Measurements from ENCODE around the gene CD109.

The CD109 gene

DNA sequence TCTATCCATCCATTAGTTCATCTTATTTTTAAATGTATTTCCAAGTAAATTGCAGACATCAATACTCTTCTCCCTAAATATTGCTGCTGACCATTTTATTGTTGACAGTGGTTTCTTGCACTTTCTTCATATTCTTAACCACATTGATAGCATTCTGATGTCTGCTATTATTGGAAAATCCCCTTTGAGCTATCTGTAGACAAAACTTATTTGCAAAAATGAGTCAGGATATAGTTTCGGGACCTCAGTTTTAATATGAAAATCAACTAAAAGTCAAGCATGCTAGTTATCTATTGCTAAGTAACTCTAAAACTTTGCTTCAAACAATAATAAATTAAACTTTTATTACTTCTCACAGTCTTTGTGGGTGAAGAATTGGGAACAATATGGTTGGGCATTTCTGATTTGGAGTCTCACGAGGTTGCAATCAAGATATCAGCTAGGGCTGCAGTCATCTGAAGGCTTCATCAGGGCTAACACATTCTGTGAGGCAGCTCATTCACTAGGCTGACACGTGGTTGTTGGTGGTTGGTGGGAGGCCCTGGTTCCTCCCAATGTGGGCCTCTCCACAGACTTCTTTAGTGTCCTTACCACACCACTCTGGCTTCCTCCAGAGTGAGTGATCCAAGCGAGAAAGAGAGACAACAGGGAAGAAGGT, 32.7 kb downstream of the CD109 start:
- DNase-seq = no peak

DNA sequence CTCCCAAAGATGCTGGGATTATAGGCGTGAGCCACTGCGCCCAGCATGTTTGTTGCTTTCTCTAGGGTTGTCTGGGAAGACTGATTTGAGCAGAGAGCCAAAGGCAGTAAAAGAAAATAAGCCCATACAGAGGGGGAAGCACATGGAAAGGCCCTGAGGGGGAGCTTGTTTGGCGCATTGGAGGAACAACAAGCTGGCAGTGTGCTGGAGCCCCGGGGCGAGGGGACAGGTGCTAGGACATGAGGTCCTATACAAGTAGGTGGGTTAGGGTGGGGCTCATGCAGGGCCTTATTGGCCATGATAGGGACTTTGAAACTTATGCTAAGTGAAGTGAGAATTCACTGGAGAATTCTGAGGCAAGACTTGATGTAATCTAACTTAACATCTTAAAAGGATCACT, 35.3 kb downstream of the CD109 start:
- DNase-seq = no peak

- DNase-seq = peak; percentile 70
These were observed 37.1 kb downstream of the CD109 start for GRCh38 chr6:73732845-73733675.

GRCh38 chr6:73733791-73734190, 37.8 kb downstream of the CD109 start:
- DNase-seq = no peak

DNA sequence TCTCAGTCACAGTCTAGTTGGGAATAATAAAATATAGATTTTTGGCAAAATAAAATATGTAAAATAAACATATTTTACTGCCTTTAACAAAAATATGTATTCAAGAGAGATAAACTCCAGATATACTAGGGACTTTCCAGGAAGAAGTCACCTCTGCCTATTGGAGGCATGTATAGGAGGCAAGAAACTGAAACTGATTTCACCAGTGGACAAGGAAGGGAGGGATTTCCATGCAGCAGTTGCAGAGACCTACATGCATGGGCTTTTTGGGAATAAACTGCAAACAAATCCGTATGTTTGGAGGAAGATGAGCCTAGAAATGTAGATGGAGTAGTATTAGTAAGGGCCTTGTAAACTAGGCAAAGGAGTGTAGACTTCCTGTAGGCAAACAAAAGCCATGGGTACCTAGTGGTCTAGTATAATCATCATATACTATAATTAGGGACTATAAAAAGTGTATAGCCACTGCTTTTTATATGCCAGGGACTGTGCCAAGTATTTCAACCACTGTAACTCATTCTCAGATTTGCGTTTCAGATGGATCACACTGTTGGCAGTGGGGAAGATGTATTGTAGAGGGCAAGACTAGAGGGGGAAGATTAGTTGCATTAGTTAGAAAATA, 38.9 kb downstream of the CD109 start:
- DNase-seq = no peak

DNA sequence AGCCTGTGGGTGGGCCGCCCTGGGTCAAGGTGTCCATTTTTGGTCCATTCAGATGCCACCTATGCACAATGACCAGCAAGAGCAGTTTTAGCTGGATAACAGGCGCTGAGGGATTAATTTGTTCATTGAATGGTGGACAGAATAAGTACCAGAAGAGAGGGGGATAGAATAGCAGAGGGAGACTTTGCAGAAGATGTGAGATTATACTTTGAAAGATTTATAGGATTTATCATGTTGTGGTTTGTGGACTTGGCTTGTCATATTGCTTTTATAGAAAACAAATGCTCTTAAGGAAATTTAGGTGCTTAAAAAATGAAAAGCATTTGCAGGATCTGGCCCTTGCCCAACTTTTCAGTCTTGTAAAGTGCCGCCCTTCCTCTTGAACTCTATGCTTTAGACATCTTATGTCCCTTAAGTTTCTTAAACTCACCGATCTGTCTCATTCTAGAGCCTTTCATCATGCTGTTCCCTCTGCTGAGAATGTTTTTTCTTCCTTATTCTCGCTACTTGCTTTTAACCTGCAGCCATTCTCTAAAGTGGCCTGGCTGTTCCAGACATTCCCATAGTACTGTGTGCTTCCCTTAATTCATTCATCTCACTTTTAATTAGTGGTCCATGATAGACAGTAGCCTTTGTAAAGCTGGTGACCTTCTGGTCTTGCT, 42.5 kb downstream of the CD109 start:
- DNase-seq = peak; percentile 67

- peak; percentile 76 for DNase-seq
These were observed 43.1 kb downstream of the CD109 start for GRCh38 chr6:73739096-73739495.

- DNase-seq = no peak
These were observed 46.4 kb downstream of the CD109 start for GRCh38 chr6:73742433-73742832.

DNA sequence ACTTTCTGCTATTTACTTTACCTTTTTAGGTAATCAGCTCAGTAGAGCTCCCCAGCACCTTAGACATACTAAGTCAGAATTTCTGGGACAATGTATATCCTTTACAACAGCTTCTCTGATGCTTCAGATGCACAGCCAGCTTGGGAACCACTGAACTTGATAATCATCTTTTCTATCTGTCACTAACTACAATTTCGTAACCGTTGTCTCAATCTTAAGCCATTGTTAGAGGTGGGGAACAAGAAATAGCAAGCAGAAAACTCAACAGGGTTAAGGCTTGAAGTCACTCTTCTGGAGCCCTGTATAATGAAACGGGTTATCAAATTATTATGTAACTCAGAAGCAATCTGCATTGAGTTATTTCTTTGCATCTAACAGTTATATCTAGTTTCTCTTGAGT, 47.1 kb downstream of the CD109 start:
- no peak for DNase-seq

GRCh38 chr6:73743556-73743955, 47.6 kb downstream of the CD109 start:
- peak; percentile 30 for DNase-seq

- peak; percentile 36 for DNase-seq
These were observed 50.8 kb downstream of the CD109 start for GRCh38 chr6:73746787-73747186.

- no peak for DNase-seq
These were observed 51.3 kb downstream of the CD109 start for GRCh38 chr6:73747289-73747688.

DNA sequence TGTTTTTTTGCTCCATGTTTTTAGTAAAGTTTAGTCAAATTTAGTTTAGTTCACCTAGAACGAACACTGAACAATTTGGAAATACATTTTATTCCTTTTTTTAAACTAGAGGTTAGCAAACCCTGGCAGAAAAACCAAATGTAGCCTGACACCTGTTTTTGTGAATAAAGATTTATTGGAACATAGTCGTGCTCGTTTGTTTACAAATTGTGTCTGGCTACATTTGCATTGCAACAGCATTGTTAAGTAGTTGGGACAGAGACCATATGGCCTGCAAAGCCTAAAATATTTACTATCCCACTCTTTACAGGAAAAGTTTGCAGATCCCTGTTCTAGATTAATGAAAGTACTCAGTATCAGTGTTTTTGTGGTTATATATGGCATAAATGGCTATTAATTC, 56.9 kb downstream of the CD109 start:
- DNase-seq = no peak

- DNase-seq = no peak
These were observed 70.0 kb downstream of the CD109 start for GRCh38 chr6:73766040-73766439.

GRCh38 chr6:73768558-73768957, 72.6 kb downstream of the CD109 start:
- peak; percentile 28 for DNase-seq

DNA sequence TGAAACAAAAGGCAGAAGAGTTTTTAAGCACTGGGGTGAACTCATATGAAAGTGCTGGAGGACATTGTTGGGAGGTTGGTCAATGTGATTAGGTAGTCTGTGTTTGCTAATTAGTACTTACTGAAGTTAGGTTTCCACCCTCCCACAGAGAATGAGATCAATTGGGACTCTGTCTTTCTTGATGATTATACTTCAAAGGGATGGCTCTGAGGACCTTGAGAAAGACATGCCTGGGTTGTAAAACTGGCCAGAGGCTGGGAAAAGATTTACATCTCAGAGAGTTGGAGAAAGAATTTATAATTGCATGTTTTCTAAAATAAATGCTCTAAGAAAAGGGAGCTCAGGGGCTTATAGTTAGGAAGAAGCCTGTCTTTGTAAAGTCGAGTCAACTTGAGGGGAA, 74.0 kb downstream of the CD109 start:
- DNase-seq = no peak

GRCh38 chr6:73774311-73774774, 78.3 kb downstream of the CD109 start:
- DNase-seq = peak; percentile 77

GRCh38 chr6:73779943-73780342, 83.9 kb downstream of the CD109 start:
- no peak for DNase-seq

DNA sequence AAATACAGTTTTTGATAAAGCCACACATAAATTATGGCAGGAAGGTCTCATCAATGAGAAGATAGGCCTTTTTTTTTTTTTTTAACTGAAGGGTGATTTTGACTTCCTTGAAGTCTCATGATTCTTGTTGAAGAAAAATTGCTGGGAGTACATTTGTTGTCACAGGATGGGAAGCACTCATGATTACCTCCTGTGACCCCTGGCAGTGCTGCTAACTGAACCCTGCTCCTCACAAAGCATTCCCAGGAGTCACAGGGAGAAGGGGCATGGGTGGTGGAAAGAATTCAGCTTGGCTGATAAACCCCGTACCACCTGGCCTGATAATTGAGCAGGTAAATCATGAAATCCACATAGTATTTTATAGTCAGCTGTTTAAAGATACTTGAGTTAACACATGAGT, 86.9 kb downstream of the CD109 start:
- DNase-seq = no peak

DNA sequence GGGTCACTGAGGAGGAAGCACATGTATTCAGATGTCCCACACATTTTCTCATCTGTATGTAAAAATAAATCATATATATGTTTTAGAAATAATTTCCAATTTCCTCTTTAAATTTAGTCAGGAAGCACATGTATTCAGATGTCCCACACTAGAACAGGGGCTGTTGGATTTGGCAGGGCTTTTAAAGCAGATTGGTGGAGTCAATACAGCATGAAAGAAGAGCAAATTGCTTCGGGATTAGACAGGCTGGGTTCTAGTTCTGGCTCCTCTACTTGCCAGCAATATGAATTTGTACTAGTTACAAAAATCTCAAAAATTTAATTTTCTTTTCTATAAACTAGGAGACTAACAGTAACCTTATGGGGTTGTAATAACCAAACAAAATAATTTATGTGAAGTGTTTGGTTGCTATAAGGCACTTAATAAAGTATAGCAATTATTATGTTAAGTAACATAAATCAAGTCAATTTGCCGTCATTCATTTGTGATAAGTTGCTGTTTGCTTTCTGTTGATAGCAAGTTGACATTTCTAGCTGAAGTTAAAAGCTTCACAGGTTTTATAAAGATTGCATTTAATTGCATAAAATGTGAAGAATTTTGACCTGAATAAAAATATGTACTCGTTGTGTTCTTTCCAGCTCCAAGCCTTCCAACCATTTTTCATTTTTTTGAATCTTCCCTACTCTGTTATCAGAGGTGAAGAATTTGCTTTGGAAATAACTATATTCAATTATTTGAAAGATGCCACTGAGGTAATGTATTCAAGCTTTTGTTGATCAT, 88.9 kb downstream of the CD109 start:
- DNase-seq = no peak

DNA sequence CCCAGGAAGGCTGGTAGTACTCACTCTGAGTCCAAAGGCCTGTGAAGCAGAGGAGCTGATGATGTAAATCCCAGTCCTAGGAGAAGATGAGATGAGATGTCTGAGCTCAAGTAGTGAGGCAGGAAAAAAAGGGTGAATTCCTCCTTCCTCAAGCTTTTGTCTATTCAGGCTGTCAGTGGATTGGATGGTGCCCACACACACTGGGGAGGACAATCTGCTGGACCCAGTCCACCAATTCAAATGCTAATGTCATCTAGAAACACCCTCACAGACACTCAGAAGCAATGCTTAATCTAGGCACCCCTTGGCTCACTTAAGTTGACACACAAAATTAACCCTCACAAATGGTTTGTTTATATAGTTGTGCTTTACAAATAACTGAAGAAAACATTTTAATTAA, 94.6 kb downstream of the CD109 start:
- no peak for DNase-seq

DNA sequence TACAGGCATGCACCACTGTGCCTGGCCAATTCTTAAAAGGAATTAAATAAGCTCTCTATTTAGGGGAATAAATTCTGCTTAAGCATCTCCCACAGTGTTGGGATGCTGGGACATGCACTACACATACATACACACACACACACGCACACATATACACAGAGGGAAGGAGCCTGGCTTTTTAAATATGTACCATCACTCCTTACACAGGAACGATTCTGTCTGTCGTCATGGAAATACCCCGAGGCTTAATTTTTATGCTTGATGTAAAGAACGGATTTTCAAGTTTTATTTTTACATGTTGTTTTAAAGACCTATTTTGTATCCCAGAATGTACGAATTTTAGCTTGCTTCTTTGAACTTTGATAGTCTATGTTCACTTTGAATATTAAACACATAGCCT, 95.3 kb downstream of the CD109 start:
- DNase-seq = no peak

All from fibroblast of skin of abdomen (primary cell).